ENCODE results near the gene CBARP. TPM values are rescaled to one million over a fixed set of nuclear protein-coding genes. Genes with fewer than 3 reads are reported as not detected.
A peak's percentile ranks its signal among the peaks of the same experiment; 100 is the strongest.

Gene CBARP
- total and polyA plus RNA-seq, 2 of the 4 experiments (the other 2 are of a cell fraction), result 0.18 to 3.9 TPM

- Histone ChIP-seq H3K79me1 (ENCODE audit: low read depth in 1 of 2, low read length in 2 of 2) (peaks cover 23 to 69% of the 10 kb centered on the region in 2 experiments; a peak in 3 of 4 replicates), H3K9ac (ENCODE audit: low read depth, low read length) (no peak overlapping the region), H3K27ac (ENCODE audit: insufficient read depth, low read length) (no peak overlapping the region), H2AK9ac (replicated peaks; ENCODE audit: low read depth, low read length, poor library complexity) (peak overlapping the region; percentile 75), H3K14ac (replicated peaks; ENCODE audit: low read depth, low read length) (no peak overlapping the region), H4K8ac (ENCODE audit: low read depth in 2 of 2, low read length in 2 of 2) (no peak overlapping the region), H3K27me3 (ENCODE audit: control insufficient read depth, insufficient read depth, low read length) (no peaks in the 10 kb centered on the region), H4K5ac (ENCODE audit: low read depth, low read length) (no peak overlapping the region), H3K4ac (ENCODE audit: low read depth, low read length) (no peak overlapping the region), H2BK15ac (ENCODE audit: low read depth, low read length) (no peak overlapping the region), H2BK5ac (ENCODE audit: low read depth, low read length, poor library complexity, severe bottlenecking) (no peak overlapping the region), H3K4me3 (ENCODE audit: insufficient read depth, low read depth, low read length) (no peak overlapping the region), H4K20me1 (ENCODE audit: insufficient read depth, low read length) (peaks cover 76% of the 10 kb centered on the region), H3K4me2 (ENCODE audit: low read depth, low read length) (no peak overlapping the region; the same call in 1 of the 2 replicates), H3K23ac (ENCODE audit: low read depth, low read length) (peak overlapping the region; percentile 56; the same call in 1 of the 2 replicates), H2AK5ac (ENCODE audit: low read depth, low read length) (no peak overlapping the region), H2BK120ac (ENCODE audit: low read depth, low read length) (no peak overlapping the region), H3K9me1 (ENCODE audit: insufficient read depth, low read length) (no peaks in the 10 kb centered on the region; the same call in 1 of the 2 replicates), H3K36me3 (ENCODE audit: control insufficient read depth, insufficient read depth, low read length) (peaks cover 44% of the 10 kb centered on the region), H3K4me1 (ENCODE audit: control insufficient read depth, insufficient read depth, low read length) (peaks cover 40% of the 10 kb centered on the region), H3K9me3 (ENCODE audit: control insufficient read depth, insufficient read depth, low read length) (no peaks in the 10 kb centered on the region), H2AFZ (replicated peaks; ENCODE audit: low read length, poor library complexity) (no peak overlapping the region), H3K56ac (ENCODE audit: extremely low read depth, insufficient read depth, low read length) (no peak overlapping the region), H4K91ac (ENCODE audit: insufficient read depth, low read depth, low read length) (no peak overlapping the region), H2BK20ac (ENCODE audit: low read depth, low read length) (no peak overlapping the region), H3K18ac (ENCODE audit: low read depth, low read length) (no peak overlapping the region)
- POLR2A ChIA-PET (ENCODE audit: unreplicated experiment), result interaction anchor here (1.0 kb wide), 1 partner anchor 19 kb away, joined by 4 read pairs; no protein-coding TSS in a partner anchor
- CTCF ChIA-PET, result interaction anchor here (0.7 kb wide), 2 partner anchors 27 to 51 kb away, joined by 3 read pairs; no protein-coding TSS in a partner anchor
- in situ Hi-C loops (cut with MboI; ENCODE audit: low sequenced_read_pairs), result no loop called here
- DNase-seq, result no peak
- intact Hi-C loops (cut with micrococcal nuclease), result no loop called here
- ATAC-seq (ENCODE audit: low read depth), result no peak
- BruUV-seq (replicated peaks), result no TSS peak
- no peak for TF ChIP-seq BHLHE40 (IDR thresholded peaks at IDR 0.05; ENCODE audit: low read depth, low read length)
- TF ChIP-seq POLR2A (IDR thresholded peaks at IDR 0.05; ENCODE audit: low read depth, low read length), result no peak
- TF ChIP-seq RFX5 (IDR thresholded peaks at IDR 0.05; ENCODE audit: low read depth, low read length), result no peak
- no peak for TF ChIP-seq RAD21 (IDR thresholded peaks at IDR 0.05; ENCODE audit: low read length)
- TF ChIP-seq CHD1 (IDR thresholded peaks at IDR 0.05; ENCODE audit: low read depth, low read length), result no peak
- no peak for TF ChIP-seq NFE2L2 (IDR thresholded peaks at IDR 0.05; ENCODE audit: low read depth, low read length)
- no peak for TF ChIP-seq RCOR1 (IDR thresholded peaks at IDR 0.05; ENCODE audit: insufficient replicate concordance, low read length)
- TF ChIP-seq USF2 (IDR thresholded peaks at IDR 0.05; ENCODE audit: low read depth, low read length), result no peak
- no peak for TF ChIP-seq CEBPB (IDR thresholded peaks at IDR 0.05; ENCODE audit: low read depth, low read length)
- TF ChIP-seq FOS (IDR thresholded peaks at IDR 0.05; ENCODE audit: low read depth, low read length), result no peak
- TF ChIP-seq ELK1 (IDR thresholded peaks at IDR 0.05; ENCODE audit: borderline replicate concordance, low read depth, low read length), result no peak
- TF ChIP-seq SMC3 (IDR thresholded peaks at IDR 0.05; ENCODE audit: low read depth, low read length), result no peak
- no peak for TF ChIP-seq MXI1 (IDR thresholded peaks at IDR 0.05; ENCODE audit: borderline replicate concordance, low read depth, low read length)
- dilution Hi-C loops (cut with HindIII; ENCODE audit: low sequenced_read_pairs, unreplicated experiment), result no loop called here
- WGBS, 2 experiments (ENCODE audit: extremely low coverage in 2 of 2, insufficient read length in 1 of 2), result 91% methylated on average over 20 of the region's 37 CpGs; no CpG with 5 or more reads in 1 of the 2 experiments
These were observed 34.0 kb upstream of the CBARP start for GRCh38 chr19:1271528-1272422.
